SK-N-SH (cell line): ENCODE data around the gene ZNF700. TPM values are rescaled to one million over a fixed set of nuclear protein-coding genes. Genes with fewer than 3 reads are reported as not detected.

Experiments
- CTCF ChIA-PET: fragments of 300-600, 350-600 bp; formaldehyde crosslinking; extraction: SDS; loops from one replicate; lab custom pipeline; 2021; lab: Yijun Ruan, JAX
- POLR2A ChIA-PET: fragments of 350-600 bp; sonication (Branson Sonifier 250); formaldehyde crosslinking; extraction: SDS; loops from one replicate; lab custom pipeline; 2020; ENCODE audit warnings: antibody characterized with exemption, inconsistent platforms; lab: Yijun Ruan, JAX
- DNase-seq: peaks from one replicate; pipeline ENCODE4 v3.0.0; 2012
- H2AFZ ChIP-seq: fragments of 200-600 bp; sonication (generic); 2 replicates; pipeline ENCODE4 v1.8.1; 2016; ENCODE audit warnings: antibody characterized with exemption, mild to moderate bottlenecking, low read depth
- H3F3A ChIP-seq: fragments of 200-600 bp; sonication (generic); replicated peaks from 2 replicates; pipeline ENCODE3; 2016; ENCODE audit warnings: antibody characterized with exemption, mild to moderate bottlenecking; ENCODE audit not compliant: insufficient read depth
- H3K27ac ChIP-seq, 2 experiments: fragments of 200-500 bp in 1 of 2; fragments of 200-600 bp in 1 of 2; sonication (Bioruptor generic) in 1 of 2; sonication (generic), shearing (Covaris generic) in 1 of 2; 2 replicates each; pipeline versions ENCODE4 v1.5.1 to v1.6.1; 2014 to 2016; ENCODE audit warnings: low read depth in 2 of 2, inconsistent platforms in 1 of 2, low read length in 1 of 2, mild to moderate bottlenecking in 1 of 2, mixed read lengths in 1 of 2
- H3K27me3 ChIP-seq: fragments of 200-600 bp; sonication (generic), shearing (Covaris generic); 2 replicates; pipeline ENCODE4 v1.6.1; 2016; ENCODE audit warnings: mixed run types; ENCODE audit not compliant: insufficient read depth
- H3K36me3 ChIP-seq, 2 experiments: fragments of 200-500 bp in 1 of 2; fragments of 200-600 bp in 1 of 2; sonication (Bioruptor generic) in 1 of 2; sonication (generic) in 1 of 2; replicated peaks in 1 of 2; 2 replicates each; pipeline versions ENCODE3 to v1.5.1; 2014 to 2016; ENCODE audit warnings: low read length in 1 of 2, mild to moderate bottlenecking in 1 of 2; ENCODE audit not compliant: insufficient read depth in 2 of 2, control insufficient read depth in 1 of 2
- H3K4me1 ChIP-seq, 2 experiments: fragments of 200-500 bp in 1 of 2; fragments of 200-600 bp in 1 of 2; sonication (Bioruptor generic) in 1 of 2; sonication (generic), shearing (Covaris generic) in 1 of 2; 2 replicates each; pipeline versions ENCODE4 v1.5.1 to v1.6.1; 2014 to 2016; ENCODE audit warnings: low read depth in 1 of 2, low read length in 1 of 2, mixed run types in 1 of 2; ENCODE audit not compliant: insufficient read depth in 2 of 2, control insufficient read depth in 1 of 2
- H3K4me2 ChIP-seq: fragments of 200-600 bp; sonication (generic), shearing (Covaris generic); 2 replicates; pipeline ENCODE4 v1.6.1; 2017; ENCODE audit warnings: mixed run types
- H3K4me3 ChIP-seq, 2 experiments: fragments of 200-500 bp in 1 of 2; fragments of 200-600 bp in 1 of 2; sonication (Bioruptor generic) in 1 of 2; sonication (generic), shearing (Covaris generic) in 1 of 2; 2 replicates each; pipeline versions ENCODE4 v1.5.1 to v1.8.1; 2014 to 2016; ENCODE audit warnings: low read depth in 2 of 2, inconsistent platforms in 1 of 2, low read length in 1 of 2, mild to moderate bottlenecking in 1 of 2, mixed read lengths in 1 of 2, moderate library complexity in 1 of 2
- H3K79me2 ChIP-seq: fragments of 200-600 bp; sonication (generic); 2 replicates; pipeline ENCODE4 v1.8.1; 2017; ENCODE audit warnings: mild to moderate bottlenecking; ENCODE audit not compliant: insufficient read depth
- H3K9ac ChIP-seq: fragments of 200-600 bp; sonication (generic); 2 replicates; pipeline ENCODE4 v1.6.1; 2017; ENCODE audit warnings: mixed run types
- H3K9me2 ChIP-seq: fragments of 200-600 bp; sonication (generic); 2 replicates; pipeline ENCODE4 v1.6.1; 2017; ENCODE audit warnings: mixed run types
- H3K9me3 ChIP-seq: fragments of 200-600 bp; sonication (generic); 2 replicates; pipeline ENCODE4 v1.6.1; 2017; ENCODE audit warnings: mixed run types, mild to moderate bottlenecking, moderate library complexity
- H4K20me1 ChIP-seq: fragments of 200-600 bp; sonication (generic); 2 replicates; pipeline ENCODE4 v1.6.1; 2017; ENCODE audit warnings: mild to moderate bottlenecking, mixed run types; ENCODE audit not compliant: insufficient read depth
- CHD2 ChIP-seq: fragments of 150-350 bp; IDR thresholded peaks from 2 replicates; pipeline ENCODE4 v1.6.1; 2018; ENCODE audit warnings: low read length; ENCODE audit not compliant: partially characterized antibody
- CTCF ChIP-seq: fragments of 200-600 bp; sonication (generic); IDR thresholded peaks from 2 replicates; pipeline ENCODE4 v1.6.1; 2017; ENCODE audit warnings: antibody characterized with exemption, mild to moderate bottlenecking, moderate library complexity
- ELF1 ChIP-seq: IDR thresholded peaks from 2 replicates; pipeline ENCODE4 v1.4.0; 2012
- EP300 ChIP-seq, 2 experiments: IDR thresholded peaks; 2 replicates each; pipeline versions ENCODE4 v1.4.0 to v1.6.1; 2012; ENCODE audit warnings: borderline replicate concordance in 1 of 2, low read depth in 1 of 2, low read length in 1 of 2
- FOSL2 ChIP-seq: IDR thresholded peaks from 2 replicates; pipeline ENCODE4 v1.4.0; 2012; ENCODE audit warnings: low read depth, mild to moderate bottlenecking, moderate library complexity, borderline replicate concordance
- FOXJ3 ChIP-seq: sonication (generic); formaldehyde crosslinking; IDR thresholded peaks from 2 replicates; pipeline ENCODE4 v1.5.1; 2020; ENCODE audit warnings: mild to moderate bottlenecking, missing genetic modification reagents
- FOXM1 ChIP-seq: IDR thresholded peaks from 2 replicates; pipeline ENCODE4 v1.4.0; 2012; ENCODE audit warnings: low read depth, mild to moderate bottlenecking
- GABPA ChIP-seq: IDR thresholded peaks from 2 replicates; pipeline ENCODE4 v1.4.0; 2012; ENCODE audit warnings: low read depth, mild to moderate bottlenecking
- GATA2 ChIP-seq: sonication (generic); formaldehyde crosslinking; IDR thresholded peaks from 2 replicates; pipeline ENCODE4 v1.5.0; 2020; ENCODE audit warnings: mild to moderate bottlenecking, missing genetic modification reagents
- JUND ChIP-seq: IDR thresholded peaks from 2 replicates; pipeline ENCODE4 v1.4.0; 2012
- MXI1 ChIP-seq: IDR thresholded peaks from 2 replicates; pipeline ENCODE4 v1.6.1; 2012; ENCODE audit warnings: mild to moderate bottlenecking, low read depth, low read length, improper control_type of control experiment
- NFIC ChIP-seq: IDR thresholded peaks from 2 replicates; pipeline ENCODE4 v1.4.0; 2012; ENCODE audit warnings: borderline replicate concordance
- PBX3 ChIP-seq: IDR thresholded peaks from 2 replicates; pipeline ENCODE4; 2012
- RAD21 ChIP-seq: IDR thresholded peaks from 2 replicates; pipeline ENCODE4 v1.6.1; 2012; ENCODE audit warnings: mild to moderate bottlenecking, low read length
- RCOR1 ChIP-seq: fragments of 150-350 bp; IDR thresholded peaks from 2 replicates; pipeline ENCODE4 v1.6.1; 2017; ENCODE audit warnings: antibody characterized with exemption, low read length
- RXRA ChIP-seq: IDR thresholded peaks from 2 replicates; pipeline ENCODE4 v1.4.0; 2012; ENCODE audit warnings: low read depth, mild to moderate bottlenecking, borderline replicate concordance
- SIN3A ChIP-seq: IDR thresholded peaks from 2 replicates; pipeline ENCODE4 v1.6.1; 2012; ENCODE audit warnings: low read depth, mild to moderate bottlenecking, low read length, moderate library complexity, borderline replicate concordance
- TEAD4 ChIP-seq: IDR thresholded peaks from 2 replicates; pipeline ENCODE4 v1.4.0; 2012; ENCODE audit warnings: mild to moderate bottlenecking, borderline replicate concordance; ENCODE audit not compliant: insufficient read depth
- USF2 ChIP-seq: fragments of 150-350 bp; IDR thresholded peaks from 2 replicates; pipeline ENCODE4 v1.6.1; 2017; ENCODE audit warnings: antibody characterized with exemption, low read length, low read depth, borderline replicate concordance
- YY1 ChIP-seq: IDR thresholded peaks from 2 replicates; pipeline ENCODE4 v1.4.0; 2012; ENCODE audit warnings: low read depth, mild to moderate bottlenecking
- WGBS: methylation state at CpG from one replicate; pipeline ENCODE4 v1.1.6; 2017; ENCODE audit warnings: low lambda C conversion rate; 5-methylcytosine and 5-hydroxymethylcytosine counted together
- polyA plus RNA-seq, 3 experiments: library from polyadenylated mRNA; depleted of rRNA; stranded (reverse); fragments of >200 nt; gene quantifications; 2 replicates each; pipeline ENCODE4 v1.2.3, GENCODE V29; 2012

ZNF700 gene
- polyA plus RNA-seq, 1 of the 3 experiments (the other 2 are of a cell fraction), result 3.5 TPM

- Histone ChIP-seq H3K9ac (no peak overlapping the region), H3K36me3 (peaks cover 2 to 42% of the 10 kb centered on the region in 2 experiments), H3K4me3 (no peak overlapping the region; a peak in 1 of 4 replicates), H4K20me1 (no peaks in the 10 kb centered on the region), H3K27me3 (no peaks in the 10 kb centered on the region), H3K4me1 (no peaks in the 10 kb centered on the region), H3F3A (peaks cover 2% of the 10 kb centered on the region), H3K79me2 (peaks cover 51% of the 10 kb centered on the region), H3K4me2 (no peak overlapping the region), H3K9me2 (no peaks in the 10 kb centered on the region), H2AFZ (no peak overlapping the region), H3K9me3 (peaks cover 6% of the 10 kb centered on the region), H3K27ac (no peak overlapping the region)
- ChIA-PET POLR2A (no interaction called here), CTCF (interaction anchor here (1.4 kb wide), 1 partner anchor 13 kb away, joined by 3 read pairs; no protein-coding TSS in a partner anchor)
- no peak for DNase-seq
- TF ChIP-seq MXI1 (no peak), NFIC (no peak), USF2 (no peak), GATA2 (CRISPR knock-in tag) (no peak), FOXJ3 (no peak), YY1 (no peak), RXRA (no peak), PBX3 (no peak), FOXM1 (no peak), SIN3A (no peak), FOSL2 (no peak), EP300 (IDR thresholded peaks at IDR 0.05; ENCODE audit: borderline replicate concordance in 1 of 2, low read depth in 1 of 2, low read length in 1 of 2) (no peak), ELF1 (no peak), GABPA (no peak), JUND (no peak), RAD21 (no peak), CHD2 (no peak)
- WGBS, result 80% methylated on average over 10 of the region's 10 CpGs
Observed at GRCh38 chr19:11942008-11942842, 17.3 kb downstream of the ZNF700 start.

GRCh38 chr19:11942843-11943108 lies 17.9 kb downstream of the ZNF700 start:
- no peaks in the 10 kb centered on the region for H4K20me1 ChIP-seq
- H3K79me2 ChIP-seq, result peaks cover 45% of the 10 kb centered on the region
- H3F3A ChIP-seq, result peaks cover 5% of the 10 kb centered on the region
- no peak for DNase-seq
- H3K9me3 ChIP-seq, result peaks cover 6% of the 10 kb centered on the region
- H3K4me3 ChIP-seq, result no peak overlapping the region
- H3K4me1 ChIP-seq, result no peaks in the 10 kb centered on the region
- POLR2A ChIA-PET, result no interaction called here
- H3K27ac ChIP-seq, result no peak overlapping the region
- no peaks in the 10 kb centered on the region for H3K27me3 ChIP-seq
- CTCF ChIA-PET, result interaction anchor here (1.4 to 2.0 kb wide), 4 partner anchors 12 to 146 kb away, joined by 3 to 8 read pairs (median 5); no protein-coding TSS in a partner anchor
- peaks cover 8 to 42% of the 10 kb centered on the region in 2 experiments for H3K36me3 ChIP-seq
- H3K9me2 ChIP-seq, result no peaks in the 10 kb centered on the region
- H2AFZ ChIP-seq, result no peak overlapping the region
- no peak overlapping the region for H3K9ac ChIP-seq
- no peak overlapping the region for H3K4me2 ChIP-seq
- TF ChIP-seq RCOR1, result no peak
- TF ChIP-seq PBX3, result no peak
- TF ChIP-seq FOXM1, result no peak
- TF ChIP-seq SIN3A, result no peak
- no peak for TF ChIP-seq TEAD4
- no peak for TF ChIP-seq GABPA
- TF ChIP-seq CHD2, result no peak
- TF ChIP-seq CTCF, result no peak
- TF ChIP-seq, all 33 proteins: peak for 0
